DOHH2 (cell line): Measurements from ENCODE around the gene MYO1A.

Source experiments
- H3F3A ChIP-seq: fragments of 200-600 bp; sonication (generic), shearing (Covaris generic); 2 replicates; pipeline ENCODE4 v1.6.0; 2016; ENCODE audit warnings: antibody characterized with exemption, mild to moderate bottlenecking; ENCODE audit not compliant: control insufficient read depth, insufficient read depth
- H3K27ac ChIP-seq: fragments of 200-600 bp; sonication (generic); 2 replicates; pipeline ENCODE4 v1.5.1; 2014; ENCODE audit warnings: low read depth, mild to moderate bottlenecking, low read length, moderate library complexity
- H3K27me3 ChIP-seq: fragments of 200-600 bp; sonication (generic); 2 replicates; pipeline ENCODE4 v1.6.1; 2014; ENCODE audit warnings: mild to moderate bottlenecking, low read length, mixed read lengths; ENCODE audit not compliant: control insufficient read depth
- H3K36me3 ChIP-seq: fragments of 200-600 bp; sonication (generic); 2 replicates; pipeline ENCODE4 v1.6.1; 2014; ENCODE audit warnings: mild to moderate bottlenecking, low read length, moderate library complexity, mixed read lengths; ENCODE audit not compliant: control insufficient read depth
- H3K4me1 ChIP-seq: fragments of 200-600 bp; sonication (generic); 2 replicates; pipeline ENCODE4 v1.6.1; 2014; ENCODE audit warnings: mild to moderate bottlenecking, low read length, mixed read lengths; ENCODE audit not compliant: control insufficient read depth
- H3K4me2 ChIP-seq: fragments of 200-600 bp; sonication (generic); 2 replicates; pipeline ENCODE4 v1.6.0; 2014; ENCODE audit warnings: mild to moderate bottlenecking, low read length, moderate library complexity
- H3K4me3 ChIP-seq: fragments of 200-600 bp; sonication (generic); 2 replicates; pipeline ENCODE4 v1.5.1; 2014; ENCODE audit warnings: mild to moderate bottlenecking, low read length, mixed read lengths
- H3K79me2 ChIP-seq: fragments of 200-600 bp; sonication (generic); 2 replicates; pipeline ENCODE4 v1.6.1; 2014; ENCODE audit warnings: mild to moderate bottlenecking, low read length, mixed read lengths; ENCODE audit not compliant: control insufficient read depth
- H3K9me2 ChIP-seq: fragments of 200-600 bp; sonication (generic); replicated peaks from 2 replicates; pipeline ENCODE4 v1.6.1; 2014; ENCODE audit warnings: mild to moderate bottlenecking, low read length, mixed read lengths; ENCODE audit not compliant: control insufficient read depth
- H3K9me3 ChIP-seq: fragments of 200-600 bp; sonication (generic); 2 replicates; pipeline ENCODE4 v1.6.1; 2014; ENCODE audit warnings: antibody characterized with exemption, low read length, mixed read lengths; ENCODE audit not compliant: control insufficient read depth, insufficient read depth
- H4K20me1 ChIP-seq: fragments of 200-600 bp; sonication (generic); 2 replicates; pipeline ENCODE4 v1.6.0; 2014; ENCODE audit warnings: low read depth, mild to moderate bottlenecking, antibody characterized with exemption, low read length, moderate library complexity; ENCODE audit not compliant: control insufficient read depth, insufficient read depth
- CTCF ChIP-seq: fragments of 200-600 bp; sonication (generic); IDR thresholded peaks from one replicate; pipeline ENCODE4 v1.5.1; 2014; ENCODE audit warnings: antibody characterized with exemption, mild to moderate bottlenecking, low read depth, low read length; ENCODE audit not compliant: poor library complexity, severe bottlenecking
- EZH2phosphoT487 ChIP-seq: fragments of 200-600 bp; sonication (generic); IDR thresholded peaks from 2 replicates; pipeline ENCODE4 v1.6.1; 2017; ENCODE audit warnings: borderline replicate concordance, mild to moderate bottlenecking, antibody characterized with exemption, low read length, moderate library complexity, mixed read lengths

Gene MYO1A

DNA sequence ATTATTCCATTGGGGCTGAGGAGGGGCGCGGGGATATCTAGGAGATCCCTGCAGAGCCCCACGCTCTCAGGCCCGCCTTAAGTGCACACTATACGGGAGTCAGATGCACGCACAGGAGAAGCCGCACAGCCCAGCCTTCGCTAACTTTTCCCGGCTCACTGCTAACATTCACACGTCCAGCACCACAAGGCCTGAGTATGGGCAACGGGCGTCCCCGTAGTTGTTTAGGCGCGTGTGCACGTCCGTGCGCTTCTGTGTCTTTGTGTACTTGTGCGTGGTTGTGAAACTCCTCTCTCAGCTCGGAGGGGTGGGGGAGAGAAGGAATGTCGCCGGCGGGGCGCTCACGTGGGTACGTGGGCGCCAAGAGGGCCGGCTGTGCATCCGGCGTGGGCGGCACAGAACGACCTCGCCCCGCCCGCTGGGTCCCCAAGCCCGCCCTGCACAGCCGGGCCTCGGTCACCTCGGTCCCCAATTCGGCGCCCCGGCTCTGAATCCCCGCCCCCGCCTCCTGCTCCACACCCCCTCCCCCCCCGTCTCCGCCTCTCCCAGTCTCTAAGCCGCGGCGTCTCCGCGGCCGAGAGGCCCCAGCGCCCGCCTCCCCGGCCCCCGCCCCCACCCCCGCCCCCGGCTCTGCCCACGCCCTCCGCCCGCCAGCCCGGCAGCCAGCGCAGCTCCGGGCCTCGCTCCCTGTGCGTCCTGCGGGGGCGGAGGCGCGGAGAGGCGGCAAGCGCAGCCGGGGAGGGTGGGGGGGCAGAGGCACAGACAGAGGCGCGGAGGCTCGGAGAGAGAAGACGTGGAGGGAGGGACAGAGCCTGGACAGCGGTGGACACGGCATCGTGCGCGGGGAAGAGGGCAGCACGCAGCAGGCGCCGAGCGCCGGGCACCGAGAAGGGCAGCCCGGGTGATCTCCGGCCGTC, 38.7 kb upstream of the MYO1A start, which contains the start of gene NAB2:
NAB2 (plus strand) TSS at position 761 of the 917 bp plus-strand sequence. CDS start 158 bp downstream, outside the sequence.
- Histone ChIP-seq H3K9me2 (no peaks in the 10 kb centered on the region), H3K9me3 (no peaks in the 10 kb centered on the region), H3K27ac (peak within 1 kb of the TSS; percentile 91), H3K36me3 (peaks cover 9% of the 10 kb centered on the region; the same call in 1 of the 2 replicates), H4K20me1 (no peaks in the 10 kb centered on the region), H3F3A (peaks cover 26% of the 10 kb centered on the region), H3K4me3 (peak within 1 kb of the TSS; percentile 87), H3K79me2 (peaks cover 9% of the 10 kb centered on the region), H3K4me1 (peaks cover 45% of the 10 kb centered on the region), H3K27me3 (no peaks in the 10 kb centered on the region), H3K4me2 (peak within 1 kb of the TSS; percentile 100)
- no peak for TF ChIP-seq CTCF
- no peak for TF ChIP-seq EZH2phosphoT487

- peaks cover 6% of the 10 kb centered on the region; the same call in 1 of the 2 replicates for H3K36me3 ChIP-seq
- H3K27me3 ChIP-seq = no peaks in the 10 kb centered on the region
- H3K27ac ChIP-seq = peak overlapping the region; percentile 91
- TF ChIP-seq EZH2phosphoT487 (no peak), CTCF (peak; percentile 6)
- no peaks in the 10 kb centered on the region for H3K9me3 ChIP-seq
- peak overlapping the region; percentile 100 for H3K4me2 ChIP-seq
- peaks cover 47% of the 10 kb centered on the region for H3K4me1 ChIP-seq
- peaks cover 9% of the 10 kb centered on the region for H3K79me2 ChIP-seq
- no peaks in the 10 kb centered on the region for H3K9me2 ChIP-seq
- H3K4me3 ChIP-seq = peak overlapping the region; percentile 84
- H3F3A ChIP-seq = peaks cover 30% of the 10 kb centered on the region
- H4K20me1 ChIP-seq = no peaks in the 10 kb centered on the region
These were observed 37.9 kb upstream of the MYO1A start for GRCh38 chr12:57087691-57088353.

GRCh38 chr12:57087010-57087690, 37.2 kb upstream of the MYO1A start:
- H3F3A ChIP-seq = peaks cover 28% of the 10 kb centered on the region
- H3K4me1 ChIP-seq = peaks cover 47% of the 10 kb centered on the region
- no peaks in the 10 kb centered on the region for H3K9me2 ChIP-seq
- no peaks in the 10 kb centered on the region for H3K27me3 ChIP-seq
- TF ChIP-seq EZH2phosphoT487 = no peak
- no peak for TF ChIP-seq CTCF
- no peaks in the 10 kb centered on the region for H3K9me3 ChIP-seq
- peak overlapping the region; percentile 91 for H3K27ac ChIP-seq
- H4K20me1 ChIP-seq = no peaks in the 10 kb centered on the region
- H3K4me2 ChIP-seq = peak overlapping the region; percentile 100
- 0 out of 2 replicates have a peak, but pooled peaks cover 2% of the 10 kb centered on the region for H3K36me3 ChIP-seq
- H3K4me3 ChIP-seq = peak overlapping the region; percentile 84
- H3K79me2 ChIP-seq = peaks cover 9% of the 10 kb centered on the region
